ENCODE results near the gene CTSH.

Gene CTSH

GRCh38 chr15:78977591-78978347 is 32.9 kb upstream of the CTSH start:
- H3K4me3 ChIP-seq (ENCODE audit: low read depth, low read length): peak overlapping the region; percentile 81
- no peak for TF ChIP-seq CTCF (IDR thresholded peaks at IDR 0.05; ENCODE audit: insufficient read depth, low read depth, low read length, missing control alignments)
- peak; percentile 71 for DNase-seq (ENCODE audit: low read depth)

GRCh38 chr15:78977091-78977571 is 32.3 kb upstream of the CTSH start:
- peak overlapping the region; percentile 81 for H3K4me3 ChIP-seq (ENCODE audit: low read depth, low read length)
- DNase-seq (ENCODE audit: low read depth): peak; percentile 92
- TF ChIP-seq CTCF (IDR thresholded peaks at IDR 0.05; ENCODE audit: insufficient read depth, low read depth, low read length, missing control alignments): no peak

- peak overlapping the region; percentile 81 for H3K4me3 ChIP-seq (ENCODE audit: low read depth, low read length)
- DNase-seq (ENCODE audit: low read depth): peak; percentile 72
- TF ChIP-seq CTCF (IDR thresholded peaks at IDR 0.05; ENCODE audit: insufficient read depth, low read depth, low read length, missing control alignments): no peak
Measured at GRCh38 chr15:78976691-78977090, 31.8 kb upstream of the CTSH start.

- no peak for TF ChIP-seq CTCF (IDR thresholded peaks at IDR 0.05; ENCODE audit: insufficient read depth, low read depth, low read length, missing control alignments)
- H3K4me3 ChIP-seq (ENCODE audit: low read depth, low read length): no peak overlapping the region
- DNase-seq (ENCODE audit: low read depth): no peak
Measured at GRCh38 chr15:78974272-78974918, 29.5 kb upstream of the CTSH start.

GRCh38 chr15:78969687-78970349 is 25.0 kb upstream of the CTSH start:
- no peak for DNase-seq (ENCODE audit: low read depth)
- TF ChIP-seq CTCF (IDR thresholded peaks at IDR 0.05; ENCODE audit: insufficient read depth, low read depth, low read length, missing control alignments): no peak
- H3K4me3 ChIP-seq (ENCODE audit: low read depth, low read length): no peak overlapping the region

GRCh38 chr15:78968539-78969271 is 23.9 kb upstream of the CTSH start:
- DNase-seq (ENCODE audit: low read depth): no peak
- no peak overlapping the region for H3K4me3 ChIP-seq (ENCODE audit: low read depth, low read length)
- TF ChIP-seq CTCF (IDR thresholded peaks at IDR 0.05; ENCODE audit: insufficient read depth, low read depth, low read length, missing control alignments): no peak

Measured in GM12865 (cell line).